ENCODE data around the gene DOCK1. TPM values are rescaled to one million over a fixed set of nuclear protein-coding genes. Genes with fewer than 3 reads are reported as not detected.

Gene DOCK1
- total and polyA plus RNA-seq, 2 experiments from 2014 or later = 22.8 to 45.6 TPM

DNA sequence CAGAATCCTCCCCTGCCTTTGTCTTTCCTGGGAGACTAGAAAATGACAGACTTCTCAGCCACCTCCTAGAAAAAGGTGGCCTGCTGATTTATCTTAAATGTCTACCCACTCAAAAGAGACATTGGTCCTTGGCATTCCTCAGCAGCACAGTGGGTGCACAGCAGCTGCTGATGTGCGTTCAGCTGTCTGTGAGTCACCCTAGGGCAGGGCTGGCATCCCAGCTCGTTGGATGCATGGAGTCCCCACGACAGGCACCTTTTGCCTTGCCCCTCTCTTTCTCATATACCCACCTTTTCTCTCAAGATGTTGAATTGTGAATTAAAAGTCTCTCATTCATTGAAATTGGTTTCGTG lies 113.0 kb downstream of the DOCK1 start:
- H3K79me2 ChIP-seq (ENCODE audit: insufficient read depth) = no peaks in the 10 kb centered on the region
- in situ Hi-C loops (cut with MboI) = no loop called here

DNA sequence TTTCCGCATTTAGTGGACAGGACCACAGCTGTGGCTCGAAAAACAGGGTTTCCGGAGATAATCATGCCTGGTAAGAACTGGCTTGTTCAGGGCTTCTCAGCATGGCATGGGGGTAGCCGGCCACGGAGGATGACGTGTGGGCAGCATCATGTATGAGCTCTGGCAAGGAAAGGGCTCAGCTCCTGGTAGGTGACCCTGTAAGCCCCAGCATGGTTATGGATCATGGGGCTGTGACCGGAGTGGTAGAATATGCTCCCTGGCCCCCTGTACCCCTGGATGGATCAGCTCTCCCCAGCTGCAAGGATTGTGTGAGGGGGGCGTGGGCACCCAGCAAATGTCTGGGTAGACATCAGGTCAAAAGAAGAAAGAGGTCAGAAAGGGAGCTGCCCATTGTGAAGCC lies 113.5 kb downstream of the DOCK1 start:
- TF ChIP-seq EZH2 (IDR thresholded peaks at IDR 0.05; ENCODE audit: insufficient read depth, poor library complexity, severe bottlenecking) (no peak), EZH2phosphoT487 (IDR thresholded peaks at IDR 0.05; ENCODE audit: insufficient read depth, low read depth) (no peak)
- H3K9ac ChIP-seq = no peak overlapping the region
- no peak overlapping the region for H2AFZ ChIP-seq
- no peaks in the 10 kb centered on the region for H3K79me2 ChIP-seq (ENCODE audit: insufficient read depth)
- H3K4me3 ChIP-seq = no peak overlapping the region
- peaks cover 6% of the 10 kb centered on the region; the same call in 1 of the 2 replicates for H3K36me3 ChIP-seq (ENCODE audit: low read depth)
- H3K27me3 ChIP-seq (replicated peaks; ENCODE audit: insufficient read depth) = no peaks in the 10 kb centered on the region
- H3K4me2 ChIP-seq (ENCODE audit: unreplicated experiment) = no peak overlapping the region
- no peaks in the 10 kb centered on the region for H3F3A ChIP-seq (ENCODE audit: insufficient read depth)
- no peak for DNase-seq
- H3K9me2 ChIP-seq (ENCODE audit: insufficient read depth) = no peaks in the 10 kb centered on the region
- no peaks in the 10 kb centered on the region for H4K20me1 ChIP-seq (ENCODE audit: insufficient read depth)
- no peak overlapping the region for H3K27ac ChIP-seq
- WGBS, 2 experiments (ENCODE audit: low coverage in 1 of 2, low lambda C conversion rate in 2 of 2, missing lambda C conversion rate in 2 of 2) = 91 to 94% methylated on average over 8 of the region's 8 CpGs
- no peaks in the 10 kb centered on the region for H3K9me3 ChIP-seq (ENCODE audit: low read depth)
- in situ Hi-C loops (cut with MboI) = no loop called here
- no peaks in the 10 kb centered on the region for H3K4me1 ChIP-seq (ENCODE audit: insufficient read depth)

More for the DNA sequence above, 113.0 kb downstream of the DOCK1 start:
- Histone ChIP-seq H2AFZ (no peak overlapping the region), H3K4me3 (no peak overlapping the region), H3K9ac (no peak overlapping the region), H3K9me2 (ENCODE audit: insufficient read depth) (no peaks in the 10 kb centered on the region), H3K27ac (no peak overlapping the region), H3K4me1 (ENCODE audit: insufficient read depth) (no peaks in the 10 kb centered on the region), H3K36me3 (ENCODE audit: low read depth) (peaks cover 3% of the 10 kb centered on the region; the same call in 1 of the 2 replicates), H3K4me2 (ENCODE audit: unreplicated experiment) (no peak overlapping the region), H3K9me3 (ENCODE audit: low read depth) (no peaks in the 10 kb centered on the region), H3K27me3 (replicated peaks; ENCODE audit: insufficient read depth) (no peaks in the 10 kb centered on the region), H4K20me1 (ENCODE audit: insufficient read depth) (no peaks in the 10 kb centered on the region), H3F3A (ENCODE audit: insufficient read depth) (no peaks in the 10 kb centered on the region)
- no peak for DNase-seq
- WGBS, 2 experiments (ENCODE audit: low coverage in 1 of 2, low lambda C conversion rate in 2 of 2, missing lambda C conversion rate in 2 of 2) = 97 to 98% methylated on average over 4 of the region's 4 CpGs
- TF ChIP-seq EZH2 (IDR thresholded peaks at IDR 0.05; ENCODE audit: insufficient read depth, poor library complexity, severe bottlenecking) = no peak

DNA sequence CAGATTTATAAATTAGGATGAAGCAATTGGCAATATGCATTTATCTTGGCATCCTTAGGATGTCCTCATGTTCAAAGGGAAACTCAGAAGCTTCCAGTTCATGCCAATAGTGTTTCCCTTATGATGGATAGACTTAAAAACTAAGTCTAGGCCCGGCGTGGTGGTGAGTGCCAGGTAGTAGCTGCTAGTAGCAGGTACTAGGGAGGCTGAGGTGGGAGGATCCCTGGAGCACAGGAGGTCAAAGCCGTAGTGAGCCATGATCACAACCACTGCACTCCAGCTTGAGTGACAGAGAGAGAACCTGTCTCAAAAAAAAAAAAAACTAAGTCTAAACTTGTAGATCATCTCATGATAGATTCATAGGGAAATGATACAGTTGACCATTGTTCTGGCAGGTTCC lies 115.0 kb downstream of the DOCK1 start:
- H3F3A ChIP-seq (ENCODE audit: insufficient read depth) = no peaks in the 10 kb centered on the region
- in situ Hi-C loops (cut with MboI) = no loop called here
- H3K27me3 ChIP-seq (replicated peaks; ENCODE audit: insufficient read depth) = no peaks in the 10 kb centered on the region
- H3K4me3 ChIP-seq = no peak overlapping the region
- H3K27ac ChIP-seq = no peak overlapping the region
- no peaks in the 10 kb centered on the region for H3K9me2 ChIP-seq (ENCODE audit: insufficient read depth)
- H3K4me2 ChIP-seq (ENCODE audit: unreplicated experiment) = no peak overlapping the region
- H3K4me1 ChIP-seq (ENCODE audit: insufficient read depth) = no peaks in the 10 kb centered on the region
- DNase-seq = no peak
- H3K9me3 ChIP-seq (ENCODE audit: low read depth) = no peaks in the 10 kb centered on the region
- TF ChIP-seq EZH2 (IDR thresholded peaks at IDR 0.05; ENCODE audit: insufficient read depth, poor library complexity, severe bottlenecking) = no peak
- TF ChIP-seq EZH2phosphoT487 (IDR thresholded peaks at IDR 0.05; ENCODE audit: insufficient read depth, low read depth) = no peak
- H3K36me3 ChIP-seq (ENCODE audit: low read depth) = peaks cover 10% of the 10 kb centered on the region; the same call in 1 of the 2 replicates
- no peak overlapping the region for H2AFZ ChIP-seq
- H4K20me1 ChIP-seq (ENCODE audit: insufficient read depth) = no peaks in the 10 kb centered on the region
- no peak overlapping the region for H3K9ac ChIP-seq
- H3K79me2 ChIP-seq (ENCODE audit: insufficient read depth) = no peaks in the 10 kb centered on the region
- 91 to 99% methylated on average over 3 of the region's 3 CpGs for WGBS, 2 experiments (ENCODE audit: low coverage in 1 of 2, low lambda C conversion rate in 2 of 2, missing lambda C conversion rate in 2 of 2)

GRCh38 chr10:127021801-127022200 lies 116.6 kb downstream of the DOCK1 start:
- in situ Hi-C loops (cut with MboI) = no loop called here
- H3K9me3 ChIP-seq (ENCODE audit: low read depth) = no peaks in the 10 kb centered on the region
- H2AFZ ChIP-seq = no peak overlapping the region
- H3K9me2 ChIP-seq (ENCODE audit: insufficient read depth) = no peaks in the 10 kb centered on the region
- TF ChIP-seq EZH2 (IDR thresholded peaks at IDR 0.05; ENCODE audit: insufficient read depth, poor library complexity, severe bottlenecking) (no peak), EZH2phosphoT487 (IDR thresholded peaks at IDR 0.05; ENCODE audit: insufficient read depth, low read depth) (no peak)
- no peaks in the 10 kb centered on the region for H3K27me3 ChIP-seq (replicated peaks; ENCODE audit: insufficient read depth)
- H3K9ac ChIP-seq = no peak overlapping the region
- H3K27ac ChIP-seq = no peak overlapping the region
- no peak overlapping the region for H3K4me2 ChIP-seq (ENCODE audit: unreplicated experiment)
- no peaks in the 10 kb centered on the region for H4K20me1 ChIP-seq (ENCODE audit: insufficient read depth)
- no peaks in the 10 kb centered on the region for H3F3A ChIP-seq (ENCODE audit: insufficient read depth)
- no peak overlapping the region for H3K4me3 ChIP-seq
- 95% methylated on average over 6 of the region's 6 CpGs for WGBS, 2 experiments (ENCODE audit: low coverage in 1 of 2, low lambda C conversion rate in 2 of 2, missing lambda C conversion rate in 2 of 2)
- H3K4me1 ChIP-seq (ENCODE audit: insufficient read depth) = no peaks in the 10 kb centered on the region
- H3K79me2 ChIP-seq (ENCODE audit: insufficient read depth) = no peaks in the 10 kb centered on the region
- H3K36me3 ChIP-seq (ENCODE audit: low read depth) = peaks cover 10% of the 10 kb centered on the region; the same call in 1 of the 2 replicates
- DNase-seq = no peak
